H1 (cell line): ENCODE measurements around the gene SORBS1. TPM values are rescaled to one million over a fixed set of nuclear protein-coding genes. Genes with fewer than 3 reads are reported as not detected.

Source experiments
- SIRT6 ChIP-seq: IDR thresholded peaks from one replicate; pipeline ENCODE4 v1.7.1; 2012; ENCODE audit warnings: low read length, inconsistent platforms
- SP1 ChIP-seq: IDR thresholded peaks from 2 replicates; pipeline ENCODE4 v1.6.1; 2011; ENCODE audit warnings: low read depth, low read length
- polyA plus RNA-seq, 7 experiments: library from polyadenylated mRNA; depleted of rRNA in 3 of 7; stranded (reverse) in 5 of 7; unstranded in 2 of 7; fragments of >200 nt in 5 of 7; fragments of 200-250 nt in 2 of 7; gene quantifications; 1 replicate in 5 of 7; 2 replicates in 1 of 7; 4 replicates in 1 of 7; pipeline versions ENCODE4 v1.2.1 to v1.2.3, GENCODE V29; 2011 to 2013; ENCODE audit warnings: missing spikeins in 2 of 7, mixed read lengths in 2 of 7
- total RNA-seq: library from RNA; stranded (reverse); fragmentation: NEBNext Ultra II Directional; extraction: Animal tissue kit (Norgen Biotek cat#: 25700); gene quantifications from 2 replicates; pipeline ENCODE4 v1.2.1, GENCODE V29; 2021

Gene SORBS1
- total and polyA plus RNA-seq, 2 of the 8 experiments (the other 6 are each of a cell fraction or from before 2014, with no cell fraction given), result 16.0 to 35.0 TPM

GRCh38 chr10:95540514-95541052 lies 20.6 kb downstream of the SORBS1 start (continued):
- TF ChIP-seq SP1 (no peak), SIRT6 (no peak)
